HG03521 (cell line): ENCODE measurements around the gene ASCC1.

ENCODE experiments used
- ATAC-seq: cut with Tn5 transposase; IDR thresholded peaks from one replicate; pipeline ENCODE4 v1.9.1; 2021; ENCODE audit warnings: mild to moderate bottlenecking, moderate library complexity; ENCODE audit not compliant: unreplicated experiment

ASCC1 gene

GRCh38 chr10:72086466-72087391 is 129.3 kb downstream of the ASCC1 start:
- no peak for ATAC-seq

- ATAC-seq = no peak
Measured at GRCh38 chr10:72085864-72086465, 130.1 kb downstream of the ASCC1 start.

GRCh38 chr10:72085166-72085565 is 130.9 kb downstream of the ASCC1 start:
- no peak for ATAC-seq

GRCh38 chr10:72083790-72084459 is 132.2 kb downstream of the ASCC1 start:
- no peak for ATAC-seq

- no peak for ATAC-seq
Measured at GRCh38 chr10:72082856-72083789, 133.0 kb downstream of the ASCC1 start.

GRCh38 chr10:72081772-72082590 is 134.1 kb downstream of the ASCC1 start:
- ATAC-seq = no peak

GRCh38 chr10:72081210-72081609 is 134.9 kb downstream of the ASCC1 start:
- ATAC-seq = no peak

- ATAC-seq = no peak
Measured at GRCh38 chr10:72080042-72080975, 135.8 kb downstream of the ASCC1 start.

GRCh38 chr10:72079356-72079755 is 136.7 kb downstream of the ASCC1 start:
- ATAC-seq = no peak

GRCh38 chr10:72077275-72077990 is 138.6 kb downstream of the ASCC1 start:
- no peak for ATAC-seq

GRCh38 chr10:72076756-72077155 is 139.3 kb downstream of the ASCC1 start:
- no peak for ATAC-seq

- ATAC-seq = no peak
Measured at GRCh38 chr10:72075376-72076115, 140.5 kb downstream of the ASCC1 start.

GRCh38 chr10:72074574-72075375 is 141.3 kb downstream of the ASCC1 start:
- no peak for ATAC-seq

GRCh38 chr10:72073708-72074573 is 142.1 kb downstream of the ASCC1 start:
- no peak for ATAC-seq

GRCh38 chr10:72072639-72073038 is 143.4 kb downstream of the ASCC1 start:
- ATAC-seq = no peak

GRCh38 chr10:72072046-72072445 is 144.0 kb downstream of the ASCC1 start:
- no peak for ATAC-seq
